Activated T-helper 1 cell treated with anti-CD3 and anti-CD28 coated beads, Interleukin-12 subunit alpha, Interleukin-12 subunit beta, Interleukin-2, Interleukin-4 antibody, amounts not matched to agents 30 ng/mL and 10 ng/mL and 1 ng/mL, durations not matched to agents 14 hours and 24 hours and 36 hours (primary cell): ENCODE data around the gene VTN. TPM values are rescaled to one million over a fixed set of nuclear protein-coding genes. Genes with fewer than 3 reads are reported as not detected.

Experiments
- DNase-seq: peaks from one replicate; pipeline ENCODE4 v3.0.0; 2021; ENCODE audit warnings: low spot score
- H3K27ac Mint-ChIP-seq: one replicate; pipeline ENCODE4 v1.8.0; 2021; ENCODE audit warnings: mild to moderate bottlenecking, mixed read lengths
- H3K27me3 Mint-ChIP-seq: one replicate; pipeline ENCODE4 v1.8.0; 2022; ENCODE audit warnings: mild to moderate bottlenecking, moderate library complexity, mixed read lengths; ENCODE audit not compliant: insufficient read depth
- H3K36me3 Mint-ChIP-seq: one replicate; pipeline ENCODE4 v1.8.0; 2021; ENCODE audit warnings: low read depth, mixed read lengths
- H3K4me1 Mint-ChIP-seq: one replicate; pipeline ENCODE4 v1.8.0; 2021; ENCODE audit warnings: low read depth, mixed read lengths
- H3K4me3 Mint-ChIP-seq: one replicate; pipeline ENCODE4 v1.8.0; 2021; ENCODE audit warnings: mild to moderate bottlenecking, moderate library complexity, mixed read lengths
- H3K9me3 Mint-ChIP-seq: one replicate; pipeline ENCODE4 v1.8.0; 2021; ENCODE audit warnings: mixed read lengths
- intact Hi-C: fragments of 100-400 bp; cut with micrococcal nuclease; formaldehyde crosslinking; loops from one replicate; pipeline ENCODE4 v1.15.1; 2024
- total RNA-seq: library from RNA; stranded (reverse); gene quantifications from 2 replicates; pipeline ENCODE4 v1.2.3, GENCODE V29; 2022

The VTN gene
- total RNA-seq, 1 donor from 2014 or later = 0.31 TPM

DNA sequence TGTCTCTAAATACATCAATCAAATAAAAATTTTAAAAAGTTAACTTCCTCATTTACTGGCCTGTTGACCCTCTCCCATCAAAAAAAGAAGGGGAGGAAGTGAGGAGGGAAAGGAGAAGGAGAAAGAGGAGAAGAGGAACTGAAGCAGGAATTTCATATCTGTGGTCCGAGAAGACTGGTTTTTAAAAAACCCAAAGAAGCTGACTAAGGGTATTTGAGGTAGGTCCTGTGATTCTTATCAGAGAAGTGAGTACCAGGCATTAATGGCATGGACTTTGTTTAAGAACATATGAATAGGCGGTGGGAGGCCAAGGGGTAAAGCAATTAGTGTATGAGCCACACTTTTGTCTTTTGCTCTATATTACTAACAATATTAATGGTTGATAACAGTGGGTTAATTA lies 33.9 kb upstream of the VTN start:
- Mint-ChIP-seq H3K27me3 (peaks cover 4% of the 10 kb centered on the region), H3K9me3 (no peaks in the 10 kb centered on the region), H3K4me3 (no peak overlapping the region), H3K4me1 (peaks cover 9% of the 10 kb centered on the region), H3K36me3 (no peaks in the 10 kb centered on the region), H3K27ac (no peak overlapping the region)
- intact Hi-C loops = no loop called here
- DNase-seq = no peak

DNA sequence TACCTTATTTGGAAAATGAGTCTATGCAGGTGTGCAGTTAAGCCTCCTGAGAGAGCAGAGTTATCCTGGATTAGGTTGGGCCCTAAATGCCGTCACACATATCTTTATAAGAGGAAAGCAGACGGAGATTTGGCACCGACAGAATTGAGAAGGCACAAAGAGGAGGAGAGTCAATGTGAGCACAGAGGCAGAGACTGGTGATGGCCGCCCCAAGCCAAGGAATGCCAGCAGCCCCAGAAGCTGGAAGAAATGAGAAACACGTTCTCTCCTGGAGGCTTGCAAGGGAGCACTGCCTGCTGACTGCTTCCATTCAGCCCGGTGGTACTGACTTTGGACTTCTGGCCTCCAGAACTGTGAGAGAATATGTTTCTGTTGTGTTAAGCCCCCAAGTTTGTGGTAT lies 32.7 kb upstream of the VTN start:
- Mint-ChIP-seq H3K27me3 (peaks cover 4% of the 10 kb centered on the region), H3K27ac (no peak overlapping the region), H3K4me3 (no peak overlapping the region), H3K36me3 (peaks cover 3% of the 10 kb centered on the region), H3K9me3 (no peaks in the 10 kb centered on the region), H3K4me1 (peaks cover 9% of the 10 kb centered on the region)
- no peak for DNase-seq
- intact Hi-C loops = no loop called here

DNA sequence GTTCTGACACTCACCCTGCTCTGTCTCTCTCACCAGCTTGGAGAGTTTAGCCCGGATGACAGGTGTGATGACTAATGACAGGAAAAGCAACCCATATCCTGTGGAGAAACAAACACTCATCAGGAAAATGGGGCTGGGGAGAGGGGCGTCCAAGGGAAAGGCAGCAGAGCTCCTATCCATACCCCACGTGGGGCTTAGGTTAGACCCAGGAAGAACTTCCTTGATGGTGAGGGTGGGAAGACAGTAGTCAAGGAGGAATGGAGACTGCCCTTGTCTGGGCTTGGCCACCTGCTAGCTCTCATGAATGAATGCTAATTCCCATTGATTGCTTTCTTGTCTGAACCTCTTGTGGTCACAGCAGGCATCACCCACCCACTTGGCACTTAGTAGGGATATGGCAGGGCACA lies 32.1 kb upstream of the VTN start:
- no peaks in the 10 kb centered on the region for H3K9me3 Mint-ChIP-seq
- H3K4me1 Mint-ChIP-seq = peaks cover 9% of the 10 kb centered on the region

DNA sequence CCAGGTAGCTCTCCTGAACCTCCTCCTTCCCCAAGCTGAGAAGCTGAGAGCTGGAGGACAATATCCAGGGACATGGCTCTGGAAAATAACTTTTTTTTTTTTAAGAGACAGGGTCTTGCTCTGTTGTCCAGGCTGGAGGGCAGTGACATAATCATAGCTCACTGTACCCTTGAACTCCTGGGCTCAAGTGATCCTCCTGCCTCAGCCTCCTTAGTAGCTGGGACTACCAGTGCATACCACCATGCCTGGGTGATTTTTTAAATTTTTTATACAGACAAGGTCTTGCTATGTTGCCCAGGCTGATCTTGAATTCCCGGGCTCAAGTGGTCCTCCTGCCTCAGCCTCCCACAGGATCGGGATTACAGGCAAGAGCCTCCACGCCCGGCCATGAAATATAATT lies 29.7 kb upstream of the VTN start:
- H3K36me3 Mint-ChIP-seq = peaks cover 7% of the 10 kb centered on the region
- H3K4me1 Mint-ChIP-seq = peaks cover 5% of the 10 kb centered on the region
- intact Hi-C loops = no loop called here
- no peak overlapping the region for H3K27ac Mint-ChIP-seq
- H3K27me3 Mint-ChIP-seq = peaks cover 3% of the 10 kb centered on the region
- no peaks in the 10 kb centered on the region for H3K9me3 Mint-ChIP-seq
- H3K4me3 Mint-ChIP-seq = no peak overlapping the region
- no peak for DNase-seq

More for the DNA sequence above, 32.1 kb upstream of the VTN start:
- Mint-ChIP-seq H3K27me3 (peaks cover 4% of the 10 kb centered on the region), H3K27ac (no peak overlapping the region), H3K36me3 (peaks cover 3% of the 10 kb centered on the region), H3K4me3 (no peak overlapping the region)
- no peak for DNase-seq
- intact Hi-C loops = no loop called here

DNA sequence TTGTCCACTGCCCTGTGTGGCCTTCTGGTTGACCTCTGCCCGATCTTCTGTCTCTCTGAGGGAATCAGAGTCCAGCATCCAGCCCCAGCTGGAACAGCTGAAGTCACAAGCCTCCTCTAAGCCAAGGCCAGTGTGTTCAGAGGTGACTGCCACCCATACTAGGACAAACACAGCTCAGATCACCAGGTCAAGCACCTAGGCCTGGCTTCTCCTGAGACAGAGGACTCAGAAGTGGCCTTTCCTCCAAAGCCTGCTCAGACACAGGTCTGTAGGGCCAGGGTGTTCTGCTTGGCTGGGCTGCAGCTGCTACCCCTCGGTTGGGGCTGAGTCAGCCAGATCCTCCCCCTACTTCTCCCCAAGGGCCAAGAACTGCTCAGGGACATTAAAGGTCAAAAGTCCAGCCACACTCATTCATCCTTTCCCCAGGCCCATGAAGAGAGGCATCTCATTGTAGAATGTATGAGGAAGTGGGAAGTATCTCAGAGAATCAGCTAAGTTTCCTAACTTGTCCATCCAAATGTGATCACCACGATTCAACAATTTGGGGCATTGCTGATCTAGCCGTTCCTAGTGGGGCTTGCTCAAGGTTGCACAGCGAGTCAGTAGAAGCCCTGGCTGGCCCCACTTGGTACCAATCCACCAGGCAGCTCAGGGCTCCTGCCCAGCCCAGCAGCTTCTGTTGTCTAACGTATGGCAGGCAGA lies 28.3 kb upstream of the VTN start:
- Mint-ChIP-seq H3K4me3 (no peak overlapping the region), H3K36me3 (peaks cover 14% of the 10 kb centered on the region), H3K27me3 (no peaks in the 10 kb centered on the region), H3K27ac (no peak overlapping the region), H3K9me3 (no peaks in the 10 kb centered on the region), H3K4me1 (peaks cover 5% of the 10 kb centered on the region)
- no peak for DNase-seq
- intact Hi-C loops = no loop called here

DNA sequence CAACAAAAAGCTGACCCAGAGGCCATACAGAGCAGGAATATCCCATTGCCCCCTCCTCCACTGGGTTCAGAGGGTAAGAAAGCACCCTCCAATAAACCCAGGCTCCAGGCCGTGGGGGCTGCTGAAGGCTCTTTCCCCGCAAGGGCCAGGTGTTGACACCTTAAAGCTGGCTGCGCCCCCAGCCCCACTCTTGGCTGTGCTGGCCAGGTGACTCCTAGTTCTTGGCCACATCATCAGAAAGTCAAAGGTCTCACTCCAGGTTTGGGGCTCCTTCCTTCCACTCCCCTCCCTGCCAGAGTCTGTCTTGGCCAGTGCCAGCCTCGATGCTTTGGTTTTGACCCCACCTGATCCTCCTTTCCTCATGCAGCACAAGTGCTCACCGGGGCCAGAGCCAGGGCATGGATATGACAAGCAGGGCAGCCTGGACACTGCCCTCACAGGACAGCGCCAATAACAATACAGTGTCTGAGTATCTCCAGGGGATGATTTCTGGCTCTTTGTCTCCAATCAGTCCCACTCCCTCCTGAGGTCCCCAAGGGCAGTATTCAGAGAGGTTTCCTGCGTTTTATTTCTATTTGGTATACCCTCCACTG lies 27.7 kb upstream of the VTN start:
- H3K4me1 Mint-ChIP-seq = peaks cover 5% of the 10 kb centered on the region

DNA sequence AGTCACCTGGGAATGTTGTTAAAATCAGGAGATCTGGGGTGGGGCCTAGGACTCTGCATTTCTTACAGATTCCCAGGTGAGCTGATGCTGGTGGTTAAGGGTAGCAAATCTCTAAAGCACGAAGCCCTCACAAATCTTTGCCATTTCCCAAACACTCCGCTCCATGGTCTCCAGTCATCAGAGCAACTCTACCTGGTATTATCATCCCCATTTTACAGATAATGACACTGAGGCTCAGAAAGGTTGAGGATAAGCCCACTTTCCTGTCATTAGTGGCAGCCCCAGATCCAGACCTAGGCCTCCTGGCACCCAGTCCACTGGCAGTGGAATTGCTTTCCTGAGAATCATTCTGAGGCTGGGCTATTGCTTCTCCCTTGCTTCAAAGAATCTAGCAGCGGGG lies 27.2 kb upstream of the VTN start:
- DNase-seq = no peak
- peaks cover 3% of the 10 kb centered on the region for H3K4me1 Mint-ChIP-seq
- peaks cover 17% of the 10 kb centered on the region for H3K36me3 Mint-ChIP-seq
- intact Hi-C loops = no loop called here
- no peaks in the 10 kb centered on the region for H3K9me3 Mint-ChIP-seq
- H3K4me3 Mint-ChIP-seq = no peak overlapping the region
- H3K27ac Mint-ChIP-seq = no peak overlapping the region
- H3K27me3 Mint-ChIP-seq = no peaks in the 10 kb centered on the region

More for the DNA sequence above, 27.7 kb upstream of the VTN start:
- no peak for DNase-seq
- H3K27ac Mint-ChIP-seq = no peak overlapping the region
- H3K9me3 Mint-ChIP-seq = no peaks in the 10 kb centered on the region
- H3K27me3 Mint-ChIP-seq = no peaks in the 10 kb centered on the region
- intact Hi-C loops = no loop called here
- H3K36me3 Mint-ChIP-seq = peaks cover 17% of the 10 kb centered on the region
- H3K4me3 Mint-ChIP-seq = no peak overlapping the region

DNA sequence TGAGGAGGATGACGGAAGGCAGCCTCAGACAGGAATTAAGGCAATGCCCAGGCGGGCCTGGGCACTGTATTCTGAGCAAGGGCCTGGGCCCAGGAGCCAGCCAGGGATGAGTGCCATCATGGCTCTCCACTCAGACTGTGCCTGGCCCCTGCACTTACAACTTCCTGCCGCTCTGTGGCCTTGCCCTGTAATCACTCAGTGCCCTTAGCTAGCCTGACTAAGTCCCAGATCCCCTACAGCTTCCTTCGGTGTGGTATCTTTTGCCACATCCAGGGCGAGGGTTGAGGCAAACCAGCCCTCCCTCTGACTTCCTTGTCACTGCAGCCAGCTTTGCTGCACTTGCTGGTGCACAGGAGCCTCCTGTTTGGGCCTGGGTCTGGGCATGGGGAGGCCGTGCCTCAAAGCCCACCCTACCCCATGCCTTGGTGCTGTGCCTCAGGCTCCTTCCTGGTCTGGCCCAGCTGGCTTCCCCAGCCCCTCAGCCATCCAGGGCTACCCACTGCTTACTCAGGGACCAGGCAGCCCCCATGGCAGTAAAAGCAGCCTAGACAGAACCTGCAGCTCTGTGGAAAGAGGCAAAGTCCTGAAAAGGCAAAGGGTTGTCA lies 26.6 kb upstream of the VTN start:
- no peak overlapping the region for H3K27ac Mint-ChIP-seq
- no peaks in the 10 kb centered on the region for H3K9me3 Mint-ChIP-seq
- no peaks in the 10 kb centered on the region for H3K27me3 Mint-ChIP-seq
- no peak overlapping the region for H3K4me3 Mint-ChIP-seq
- H3K36me3 Mint-ChIP-seq = peaks cover 17% of the 10 kb centered on the region
- DNase-seq = no peak
- H3K4me1 Mint-ChIP-seq = no peaks in the 10 kb centered on the region
- intact Hi-C loops = no loop called here

DNA sequence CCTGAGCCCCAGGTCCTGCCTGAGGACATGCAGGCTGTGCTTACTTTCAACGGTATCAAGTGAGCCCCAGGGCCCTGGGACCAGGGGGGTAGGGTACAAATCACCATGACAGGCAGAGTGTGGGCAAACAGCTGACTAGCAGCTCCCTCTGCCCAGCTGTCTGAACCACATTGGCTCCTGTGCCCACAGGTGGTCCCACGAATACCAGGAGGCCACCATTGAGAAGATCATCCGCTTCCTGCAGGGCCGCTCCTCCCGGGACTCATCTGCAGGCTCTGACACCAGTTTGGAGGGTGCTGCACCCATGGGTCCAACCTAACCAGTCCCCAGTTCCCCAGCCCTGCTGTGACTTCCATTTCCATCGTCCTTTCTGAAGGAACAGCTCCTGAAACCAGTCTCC lies 25.9 kb upstream of the VTN start:
- H3K4me1 Mint-ChIP-seq = no peaks in the 10 kb centered on the region
- peaks cover 23% of the 10 kb centered on the region for H3K36me3 Mint-ChIP-seq
- no peak overlapping the region for H3K27ac Mint-ChIP-seq
- intact Hi-C loops = no loop called here
- no peaks in the 10 kb centered on the region for H3K9me3 Mint-ChIP-seq
- H3K27me3 Mint-ChIP-seq = no peaks in the 10 kb centered on the region
- DNase-seq = no peak
- no peak overlapping the region for H3K4me3 Mint-ChIP-seq

DNA sequence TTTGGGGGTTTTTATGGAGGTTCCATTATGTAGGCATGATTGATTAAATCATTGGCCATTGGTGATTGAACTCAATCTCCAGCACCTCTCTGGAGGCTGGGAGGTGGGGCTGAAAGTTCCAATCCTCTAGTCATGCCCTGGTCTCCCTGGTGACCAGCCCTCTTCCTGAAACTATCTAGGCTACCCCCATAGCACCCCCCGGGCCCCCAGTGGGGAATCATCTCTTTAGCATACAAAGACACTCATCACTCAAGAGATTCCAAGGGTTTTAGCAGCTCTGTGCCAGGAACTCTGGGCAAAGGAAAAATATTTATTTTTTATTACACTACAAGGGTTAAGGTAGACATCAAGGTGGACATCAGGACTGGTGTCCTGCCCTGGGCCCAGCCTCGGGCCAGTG lies 25.3 kb upstream of the VTN start:
- Mint-ChIP-seq H3K27me3 (no peaks in the 10 kb centered on the region), H3K27ac (no peak overlapping the region), H3K4me3 (no peak overlapping the region), H3K4me1 (no peaks in the 10 kb centered on the region), H3K9me3 (no peaks in the 10 kb centered on the region), H3K36me3 (peaks cover 26% of the 10 kb centered on the region)
- intact Hi-C loops = no loop called here
- DNase-seq = no peak

DNA sequence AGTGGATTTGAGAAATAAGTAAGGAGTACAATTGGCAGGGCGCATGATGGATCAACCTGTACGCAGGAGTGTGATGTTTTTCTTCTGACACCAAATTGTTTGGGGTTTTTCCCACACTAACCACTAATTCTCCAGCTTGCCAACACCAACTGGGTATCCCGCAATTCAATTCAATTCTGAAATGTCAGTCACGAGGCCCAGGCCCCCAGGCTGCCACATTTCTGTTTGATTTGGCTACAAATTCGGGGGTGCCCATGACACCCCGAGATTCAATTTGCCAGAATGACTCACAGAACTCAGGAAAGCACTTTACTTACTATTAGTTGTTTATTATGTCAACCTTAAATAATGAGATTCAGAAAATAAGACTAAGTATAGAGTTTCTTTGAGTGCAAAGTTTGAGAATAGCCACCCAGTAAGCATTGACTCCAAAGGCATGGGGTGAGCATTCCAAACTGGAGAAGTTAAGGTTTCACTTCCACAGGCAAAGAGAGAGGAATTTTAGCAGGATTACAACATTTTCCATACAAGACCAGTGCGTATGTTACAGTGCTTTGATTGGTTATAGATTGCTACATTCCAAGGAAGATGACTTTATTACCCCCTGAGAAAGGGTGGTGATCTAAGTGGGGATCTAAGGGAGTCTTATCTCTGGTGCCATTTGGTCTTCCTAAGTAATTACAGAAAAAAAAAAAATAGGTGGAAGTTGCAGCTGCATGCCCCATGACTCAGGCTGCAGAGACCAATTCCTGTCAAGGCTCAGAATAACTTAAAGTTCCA lies 24.4 kb upstream of the VTN start:
- Mint-ChIP-seq H3K4me1 (no peaks in the 10 kb centered on the region), H3K9me3 (no peaks in the 10 kb centered on the region), H3K27me3 (no peaks in the 10 kb centered on the region), H3K36me3 (peaks cover 34% of the 10 kb centered on the region), H3K27ac (no peak overlapping the region), H3K4me3 (no peak overlapping the region)
- intact Hi-C loops = no loop called here
- DNase-seq = no peak

DNA sequence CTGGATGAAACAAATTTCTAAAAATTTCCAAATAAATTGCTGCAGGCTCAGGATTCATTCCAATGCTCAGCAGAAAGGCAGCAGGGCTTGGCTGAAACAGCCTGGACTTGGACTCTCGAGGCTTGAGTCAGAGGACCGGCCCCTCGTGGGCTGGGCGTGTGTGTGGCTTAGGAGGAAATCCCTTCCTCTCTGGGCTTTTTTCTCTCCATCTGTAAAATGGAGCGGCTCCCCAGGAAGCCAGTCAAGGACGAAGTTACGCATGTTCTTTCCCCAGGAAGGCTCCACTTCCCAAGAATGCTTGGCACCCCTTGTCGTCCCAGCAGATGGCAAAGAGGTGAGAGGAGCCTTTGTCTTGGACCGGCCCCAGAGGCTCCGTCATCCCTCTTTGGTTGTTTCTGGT lies 22.4 kb upstream of the VTN start:
- no peaks in the 10 kb centered on the region for H3K27me3 Mint-ChIP-seq
- no peak overlapping the region for H3K4me3 Mint-ChIP-seq
- intact Hi-C loops = no loop called here
- H3K36me3 Mint-ChIP-seq = peaks cover 35% of the 10 kb centered on the region
- H3K9me3 Mint-ChIP-seq = no peaks in the 10 kb centered on the region
- no peak for DNase-seq
- H3K4me1 Mint-ChIP-seq = no peaks in the 10 kb centered on the region
- no peak overlapping the region for H3K27ac Mint-ChIP-seq

DNA sequence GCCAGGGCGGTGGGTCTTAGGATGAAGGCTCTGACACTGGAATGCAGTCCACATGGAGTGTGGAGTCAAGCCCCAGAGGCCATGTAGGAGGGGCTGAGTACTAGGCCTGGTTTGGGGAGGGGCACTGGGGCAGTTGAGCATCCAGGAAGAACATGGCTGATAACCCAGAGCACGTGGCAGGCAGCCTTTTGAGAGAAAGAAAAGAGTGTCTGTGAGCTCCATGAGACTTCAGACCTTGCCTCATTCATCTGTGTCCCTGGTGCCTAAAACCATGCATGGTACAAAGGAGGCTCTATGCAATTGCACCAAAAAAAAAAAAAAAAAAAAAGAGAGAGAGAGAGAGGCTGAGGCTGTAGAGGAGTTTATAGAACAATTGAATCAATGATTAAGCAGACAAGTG lies 21.3 kb upstream of the VTN start:
- H3K36me3 Mint-ChIP-seq = peaks cover 35% of the 10 kb centered on the region
- no peak overlapping the region for H3K27ac Mint-ChIP-seq
- intact Hi-C loops = no loop called here
- H3K4me3 Mint-ChIP-seq = no peak overlapping the region
- H3K9me3 Mint-ChIP-seq = no peaks in the 10 kb centered on the region
- no peaks in the 10 kb centered on the region for H3K4me1 Mint-ChIP-seq
- H3K27me3 Mint-ChIP-seq = no peaks in the 10 kb centered on the region
- no peak for DNase-seq
